ENCODE results near the gene CALU. TPM values are rescaled to one million over a fixed set of nuclear protein-coding genes. Genes with fewer than 3 reads are reported as not detected.

Gene CALU
- total and polyA plus RNA-seq, 10 of the 15 experiments (the other 5 are each of a cell fraction or from before 2014, with no cell fraction given) = 31.2 to 75.6 (median 42.1) TPM

- Histone ChIP-seq H3K36me3 (ENCODE audit: control insufficient read depth in 2 of 2, insufficient read depth in 2 of 2, low read length in 1 of 2) (no peaks in the 10 kb centered on the region), H4K20me1 (ENCODE audit: control insufficient read depth, insufficient read depth) (no peaks in the 10 kb centered on the region), H2AFZ (ENCODE audit: control insufficient read depth, low read depth, low read length) (no peak overlapping the region), H3K79me2 (ENCODE audit: control insufficient read depth, insufficient read depth, low read length) (no peaks in the 10 kb centered on the region), H3K27me3 (replicated peaks in 1 of 2; ENCODE audit: control insufficient read depth in 2 of 2, insufficient read depth in 2 of 2, low read length in 1 of 2) (peaks cover 0 to 5% of the 10 kb centered on the region in 2 experiments; a peak in 2 of 4 replicates), H3K4me3 (no peak overlapping the region), H3K27ac (ENCODE audit: control insufficient read depth, insufficient read depth) (no peak overlapping the region), H3K9me3 (replicated peaks; ENCODE audit: control insufficient read depth, insufficient read depth, low read length) (no peaks in the 10 kb centered on the region), H3K4me1 (ENCODE audit: control insufficient read depth, insufficient read depth, low read length) (no peaks in the 10 kb centered on the region), H3K9ac (ENCODE audit: control insufficient read depth, insufficient read depth, low read length) (no peak overlapping the region), H3K4me2 (ENCODE audit: control insufficient read depth, insufficient read depth) (no peak overlapping the region)
- FAIRE-seq = no peak
- DNase-seq (ENCODE audit: low read depth, low spot score) = no peak
- ChIA-PET CTCF (no interaction called here), RAD21 (ENCODE audit: unreplicated experiment) (no interaction called here), SMC1A (ENCODE audit: uncharacterized antibody, unreplicated experiment) (no interaction called here), POLR2A (no interaction called here)
- intact Hi-C loops (cut with micrococcal nuclease; ENCODE audit: unreplicated experiment) = no loop called here
- no peak for TF ChIP-seq SMARCA5 (IDR thresholded peaks at IDR 0.05)
- TF ChIP-seq, protein P1, sequence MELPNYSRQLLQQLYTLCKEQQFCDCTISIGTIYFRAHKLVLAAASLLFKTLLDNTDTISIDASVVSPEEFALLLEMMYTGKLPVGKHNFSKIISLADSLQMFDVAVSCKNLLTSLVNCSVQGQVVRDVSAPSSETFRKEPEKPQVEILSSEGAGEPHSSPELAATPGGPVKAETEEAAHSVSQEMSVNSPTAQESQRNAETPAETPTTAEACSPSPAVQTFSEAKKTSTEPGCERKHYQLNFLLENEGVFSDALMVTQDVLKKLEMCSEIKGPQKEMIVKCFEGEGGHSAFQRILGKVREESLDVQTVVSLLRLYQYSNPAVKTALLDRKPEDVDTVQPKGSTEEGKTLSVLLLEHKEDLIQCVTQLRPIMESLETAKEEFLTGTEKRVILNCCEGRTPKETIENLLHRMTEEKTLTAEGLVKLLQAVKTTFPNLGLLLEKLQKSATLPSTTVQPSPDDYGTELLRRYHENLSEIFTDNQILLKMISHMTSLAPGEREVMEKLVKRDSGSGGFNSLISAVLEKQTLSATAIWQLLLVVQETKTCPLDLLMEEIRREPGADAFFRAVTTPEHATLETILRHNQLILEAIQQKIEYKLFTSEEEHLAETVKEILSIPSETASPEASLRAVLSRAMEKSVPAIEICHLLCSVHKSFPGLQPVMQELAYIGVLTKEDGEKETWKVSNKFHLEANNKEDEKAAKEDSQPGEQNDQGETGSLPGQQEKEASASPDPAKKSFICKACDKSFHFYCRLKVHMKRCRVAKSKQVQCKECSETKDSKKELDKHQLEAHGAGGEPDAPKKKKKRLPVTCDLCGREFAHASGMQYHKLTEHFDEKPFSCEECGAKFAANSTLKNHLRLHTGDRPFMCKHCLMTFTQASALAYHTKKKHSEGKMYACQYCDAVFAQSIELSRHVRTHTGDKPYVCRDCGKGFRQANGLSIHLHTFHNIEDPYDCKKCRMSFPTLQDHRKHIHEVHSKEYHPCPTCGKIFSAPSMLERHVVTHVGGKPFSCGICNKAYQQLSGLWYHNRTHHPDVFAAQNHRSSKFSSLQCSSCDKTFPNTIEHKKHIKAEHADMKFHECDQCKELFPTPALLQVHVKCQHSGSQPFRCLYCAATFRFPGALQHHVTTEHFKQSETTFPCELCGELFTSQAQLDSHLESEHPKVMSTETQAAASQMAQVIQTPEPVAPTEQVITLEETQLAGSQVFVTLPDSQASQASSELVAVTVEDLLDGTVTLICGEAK (IDR thresholded peaks at IDR 0.05; ENCODE audit: borderline replicate concordance) = no peak
- TF ChIP-seq, protein P2, sequence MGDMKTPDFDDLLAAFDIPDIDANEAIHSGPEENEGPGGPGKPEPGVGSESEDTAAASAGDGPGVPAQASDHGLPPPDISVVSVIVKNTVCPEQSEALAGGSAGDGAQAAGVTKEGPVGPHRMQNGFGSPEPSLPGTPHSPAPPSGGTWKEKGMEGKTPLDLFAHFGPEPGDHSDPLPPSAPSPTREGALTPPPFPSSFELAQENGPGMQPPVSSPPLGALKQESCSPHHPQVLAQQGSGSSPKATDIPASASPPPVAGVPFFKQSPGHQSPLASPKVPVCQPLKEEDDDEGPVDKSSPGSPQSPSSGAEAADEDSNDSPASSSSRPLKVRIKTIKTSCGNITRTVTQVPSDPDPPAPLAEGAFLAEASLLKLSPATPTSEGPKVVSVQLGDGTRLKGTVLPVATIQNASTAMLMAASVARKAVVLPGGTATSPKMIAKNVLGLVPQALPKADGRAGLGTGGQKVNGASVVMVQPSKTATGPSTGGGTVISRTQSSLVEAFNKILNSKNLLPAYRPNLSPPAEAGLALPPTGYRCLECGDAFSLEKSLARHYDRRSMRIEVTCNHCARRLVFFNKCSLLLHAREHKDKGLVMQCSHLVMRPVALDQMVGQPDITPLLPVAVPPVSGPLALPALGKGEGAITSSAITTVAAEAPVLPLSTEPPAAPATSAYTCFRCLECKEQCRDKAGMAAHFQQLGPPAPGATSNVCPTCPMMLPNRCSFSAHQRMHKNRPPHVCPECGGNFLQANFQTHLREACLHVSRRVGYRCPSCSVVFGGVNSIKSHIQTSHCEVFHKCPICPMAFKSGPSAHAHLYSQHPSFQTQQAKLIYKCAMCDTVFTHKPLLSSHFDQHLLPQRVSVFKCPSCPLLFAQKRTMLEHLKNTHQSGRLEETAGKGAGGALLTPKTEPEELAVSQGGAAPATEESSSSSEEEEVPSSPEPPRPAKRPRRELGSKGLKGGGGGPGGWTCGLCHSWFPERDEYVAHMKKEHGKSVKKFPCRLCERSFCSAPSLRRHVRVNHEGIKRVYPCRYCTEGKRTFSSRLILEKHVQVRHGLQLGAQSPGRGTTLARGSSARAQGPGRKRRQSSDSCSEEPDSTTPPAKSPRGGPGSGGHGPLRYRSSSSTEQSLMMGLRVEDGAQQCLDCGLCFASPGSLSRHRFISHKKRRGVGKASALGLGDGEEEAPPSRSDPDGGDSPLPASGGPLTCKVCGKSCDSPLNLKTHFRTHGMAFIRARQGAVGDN (IDR thresholded peaks at IDR 0.05) = no peak
- TF ChIP-seq, protein P3, sequence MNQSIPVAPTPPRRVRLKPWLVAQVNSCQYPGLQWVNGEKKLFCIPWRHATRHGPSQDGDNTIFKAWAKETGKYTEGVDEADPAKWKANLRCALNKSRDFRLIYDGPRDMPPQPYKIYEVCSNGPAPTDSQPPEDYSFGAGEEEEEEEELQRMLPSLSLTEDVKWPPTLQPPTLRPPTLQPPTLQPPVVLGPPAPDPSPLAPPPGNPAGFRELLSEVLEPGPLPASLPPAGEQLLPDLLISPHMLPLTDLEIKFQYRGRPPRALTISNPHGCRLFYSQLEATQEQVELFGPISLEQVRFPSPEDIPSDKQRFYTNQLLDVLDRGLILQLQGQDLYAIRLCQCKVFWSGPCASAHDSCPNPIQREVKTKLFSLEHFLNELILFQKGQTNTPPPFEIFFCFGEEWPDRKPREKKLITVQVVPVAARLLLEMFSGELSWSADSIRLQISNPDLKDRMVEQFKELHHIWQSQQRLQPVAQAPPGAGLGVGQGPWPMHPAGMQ (IDR thresholded peaks at IDR 0.05; ENCODE audit: borderline replicate concordance) = no peak
- TF ChIP-seq ZNF207 (IDR thresholded peaks at IDR 0.05; ENCODE audit: borderline replicate concordance) = no peak
- TF ChIP-seq, protein P4, sequence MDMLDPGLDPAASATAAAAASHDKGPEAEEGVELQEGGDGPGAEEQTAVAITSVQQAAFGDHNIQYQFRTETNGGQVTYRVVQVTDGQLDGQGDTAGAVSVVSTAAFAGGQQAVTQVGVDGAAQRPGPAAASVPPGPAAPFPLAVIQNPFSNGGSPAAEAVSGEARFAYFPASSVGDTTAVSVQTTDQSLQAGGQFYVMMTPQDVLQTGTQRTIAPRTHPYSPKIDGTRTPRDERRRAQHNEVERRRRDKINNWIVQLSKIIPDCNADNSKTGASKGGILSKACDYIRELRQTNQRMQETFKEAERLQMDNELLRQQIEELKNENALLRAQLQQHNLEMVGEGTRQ (IDR thresholded peaks at IDR 0.05; ENCODE audit: borderline replicate concordance, low read depth, low read length) = no peak
- TF ChIP-seq CHD1 (IDR thresholded peaks at IDR 0.05; ENCODE audit: low read depth, low read length) = no peak
- TF ChIP-seq CTCF (IDR thresholded peaks at IDR 0.05 in 2 of 3, conservative IDR thresholded peaks at IDR 0.05 in 1 of 3; ENCODE audit: control insufficient read depth in 2 of 3, extremely low read depth in 1 of 3, insufficient read depth in 1 of 3, low read depth in 3 of 3, low read length in 3 of 3) = no peak
- ATAC-seq = no peak
- no TSS peak for BruUV-seq (replicated peaks)
- in situ Hi-C loops (cut with MboI) = no loop called here
- WGBS (ENCODE audit: insufficient coverage, insufficient replicate concordance, low lambda C conversion rate, missing lambda C conversion rate) = 52% methylated on average over 7 of the region's 7 CpGs
Measured at GRCh38 chr7:128815289-128815942, 76.3 kb downstream of the CALU start.
